ENCODE measurements around the gene NMS.

NMS gene

DNA sequence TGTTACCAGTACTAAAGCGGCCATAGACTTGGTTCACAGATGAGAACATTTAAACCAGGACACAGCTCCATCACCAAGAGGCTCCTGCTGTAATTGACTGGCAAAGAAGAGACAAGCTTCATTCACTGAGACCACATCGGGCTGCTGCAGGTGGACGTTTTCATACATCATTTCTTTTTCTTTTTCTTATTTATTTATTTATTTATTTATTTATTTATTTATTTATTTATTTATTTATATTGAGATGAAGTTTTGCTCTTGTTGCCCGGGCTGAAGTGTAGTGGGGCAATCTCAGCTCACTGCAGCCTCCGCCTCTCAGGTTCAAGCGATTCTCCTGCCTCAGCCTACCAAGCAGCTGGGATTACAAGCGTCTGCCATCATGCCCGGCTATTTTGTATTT is 58.9 kb downstream of the NMS start:
- no peak overlapping the region for H3K4me2 ChIP-seq (ENCODE audit: low read length)
- H3K36me3 ChIP-seq (ENCODE audit: insufficient read depth, low read length): no peaks in the 10 kb centered on the region
- no peaks in the 10 kb centered on the region for H3K4me1 ChIP-seq (ENCODE audit: control insufficient read depth, insufficient read depth, low read length)
- no peaks in the 10 kb centered on the region for H3K9me3 ChIP-seq (replicated peaks; ENCODE audit: low read length)
- no peak overlapping the region for H3K4me3 ChIP-seq (ENCODE audit: low read length)
- H3K27me3 ChIP-seq (ENCODE audit: control insufficient read depth, insufficient read depth, low read length): no peaks in the 10 kb centered on the region
- H3K9ac ChIP-seq (ENCODE audit: low read depth, low read length): no peak overlapping the region

DNA sequence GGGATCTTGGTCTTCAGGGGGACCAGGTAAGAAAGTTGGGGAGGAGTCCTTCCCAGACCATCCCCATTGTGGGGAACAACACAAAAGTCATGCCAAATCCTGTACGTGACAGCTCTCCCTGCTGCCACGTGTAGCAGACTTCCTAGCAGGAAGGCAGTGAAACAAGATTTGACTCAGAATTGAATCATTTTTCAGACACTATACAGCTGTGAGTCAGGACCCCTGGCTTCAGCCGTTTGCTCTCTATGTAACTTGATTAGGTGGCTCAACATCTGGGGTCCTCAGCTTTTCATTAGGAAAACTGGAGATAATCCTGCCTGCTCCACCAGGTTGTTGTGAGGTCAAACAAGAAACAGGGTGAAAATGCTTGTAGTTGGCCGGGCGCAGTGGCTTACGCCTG is 59.6 kb downstream of the NMS start:
- Histone ChIP-seq H3K36me3 (ENCODE audit: insufficient read depth, low read length) (no peaks in the 10 kb centered on the region), H3K9me3 (replicated peaks; ENCODE audit: low read length) (no peaks in the 10 kb centered on the region), H3K27me3 (ENCODE audit: control insufficient read depth, insufficient read depth, low read length) (no peaks in the 10 kb centered on the region), H3K9ac (ENCODE audit: low read depth, low read length) (no peak overlapping the region), H3K4me2 (ENCODE audit: low read length) (no peak overlapping the region), H3K4me1 (ENCODE audit: control insufficient read depth, insufficient read depth, low read length) (no peaks in the 10 kb centered on the region), H3K4me3 (ENCODE audit: low read length) (no peak overlapping the region)

All from skeletal muscle satellite cell (primary cell).